ENCODE results near the gene MARCHF6.
A peak's percentile ranks its signal among the peaks of the same experiment; 100 is the strongest.
"Not testable (repeated sequence)": the region's sequence is repeated elsewhere in the genome, so short reads cannot be mapped to it uniquely, and the experiment has no call there.

Gene MARCHF6

DNA sequence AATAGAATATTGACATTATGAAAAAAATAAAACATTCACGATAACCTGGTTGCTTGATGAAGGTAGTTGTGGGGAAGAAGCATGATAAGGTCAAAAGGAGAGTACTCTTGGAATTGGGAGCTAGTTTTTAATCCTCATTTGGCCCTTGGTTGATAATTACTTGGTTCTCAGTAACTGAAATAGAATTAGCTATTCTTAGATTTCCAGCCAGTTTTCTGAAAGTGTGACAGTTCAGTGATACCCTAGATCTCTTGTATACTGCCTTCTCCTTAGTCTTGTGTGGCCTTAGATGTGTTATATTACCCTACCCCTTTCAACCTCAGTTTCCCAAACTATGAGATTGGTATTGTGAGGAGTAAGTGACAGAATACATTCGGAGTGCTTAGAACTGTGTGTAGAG is 17.4 kb downstream of the MARCHF6 start:
- no peak overlapping the region for H3K27ac ChIP-seq

DNA sequence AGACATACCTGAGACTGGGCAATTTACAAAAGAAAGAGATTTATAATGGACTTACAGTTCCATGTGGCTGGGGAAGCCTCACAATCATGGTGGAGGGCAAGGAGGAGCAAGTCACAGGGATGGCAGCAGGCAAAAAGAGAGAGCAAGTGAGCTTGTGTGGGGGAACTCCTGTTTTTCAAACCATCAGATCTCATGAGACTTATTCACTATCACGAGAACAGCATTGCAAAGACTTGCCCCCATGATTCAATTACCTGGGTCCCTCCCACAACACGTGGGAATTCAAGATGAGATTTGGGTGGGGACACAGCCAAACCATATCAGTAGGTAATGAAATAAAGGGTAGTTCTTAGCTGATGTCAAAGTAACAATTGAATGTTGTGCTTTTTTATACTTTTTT is 17.9 kb downstream of the MARCHF6 start:
- not testable (repeated sequence) for H3K27ac ChIP-seq

More for the DNA sequence above, 17.4 kb downstream of the MARCHF6 start:
- TF ChIP-seq, protein P1, sequence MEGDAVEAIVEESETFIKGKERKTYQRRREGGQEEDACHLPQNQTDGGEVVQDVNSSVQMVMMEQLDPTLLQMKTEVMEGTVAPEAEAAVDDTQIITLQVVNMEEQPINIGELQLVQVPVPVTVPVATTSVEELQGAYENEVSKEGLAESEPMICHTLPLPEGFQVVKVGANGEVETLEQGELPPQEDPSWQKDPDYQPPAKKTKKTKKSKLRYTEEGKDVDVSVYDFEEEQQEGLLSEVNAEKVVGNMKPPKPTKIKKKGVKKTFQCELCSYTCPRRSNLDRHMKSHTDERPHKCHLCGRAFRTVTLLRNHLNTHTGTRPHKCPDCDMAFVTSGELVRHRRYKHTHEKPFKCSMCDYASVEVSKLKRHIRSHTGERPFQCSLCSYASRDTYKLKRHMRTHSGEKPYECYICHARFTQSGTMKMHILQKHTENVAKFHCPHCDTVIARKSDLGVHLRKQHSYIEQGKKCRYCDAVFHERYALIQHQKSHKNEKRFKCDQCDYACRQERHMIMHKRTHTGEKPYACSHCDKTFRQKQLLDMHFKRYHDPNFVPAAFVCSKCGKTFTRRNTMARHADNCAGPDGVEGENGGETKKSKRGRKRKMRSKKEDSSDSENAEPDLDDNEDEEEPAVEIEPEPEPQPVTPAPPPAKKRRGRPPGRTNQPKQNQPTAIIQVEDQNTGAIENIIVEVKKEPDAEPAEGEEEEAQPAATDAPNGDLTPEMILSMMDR (conservative IDR thresholded peaks at IDR 0.05) = no peak

DNA sequence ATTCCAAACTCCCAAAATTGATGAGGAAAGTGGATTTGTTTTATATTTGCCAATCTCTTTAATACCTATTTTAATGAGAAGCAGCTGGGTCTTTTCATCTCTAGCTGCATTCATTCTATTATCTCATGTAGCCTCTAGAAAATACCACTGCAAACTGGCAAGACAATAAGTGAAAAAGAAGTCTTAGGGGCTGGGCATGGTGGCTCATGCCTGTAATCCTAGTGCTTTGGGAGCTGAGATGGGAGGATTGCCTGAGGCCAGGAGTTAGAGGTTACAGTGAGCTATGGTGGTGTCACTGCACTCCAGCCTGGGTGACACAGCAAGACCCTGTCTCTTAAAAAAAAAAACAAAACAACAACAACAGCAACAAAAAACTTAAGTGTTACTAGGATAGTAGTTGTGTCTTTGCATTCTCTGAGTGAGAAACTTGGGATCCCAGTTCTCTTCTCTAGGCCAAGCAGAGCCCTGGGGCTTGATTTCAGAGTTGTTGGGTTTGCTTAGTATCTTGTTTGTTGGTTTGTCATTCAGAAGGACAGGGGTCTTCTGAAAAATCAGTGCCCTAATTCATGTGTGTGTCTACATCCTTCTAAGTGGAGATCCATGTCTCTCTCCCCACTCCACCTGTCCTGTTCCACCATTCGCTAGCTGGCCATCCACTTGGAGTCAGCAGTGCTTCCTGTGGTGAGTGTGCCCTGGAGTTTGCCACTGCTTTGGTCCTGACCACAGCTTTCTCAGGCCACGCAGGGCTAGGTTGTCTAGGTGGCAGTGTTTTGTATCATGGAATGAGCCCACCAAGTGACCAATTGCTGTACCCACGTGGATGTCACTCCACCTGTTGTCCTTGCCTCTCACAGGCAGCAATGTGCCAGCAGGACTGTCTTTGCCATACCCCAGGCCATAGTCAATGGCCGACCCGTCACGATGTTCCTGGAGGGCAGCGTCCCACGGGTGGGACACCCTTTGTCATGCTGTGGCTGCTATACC is 19.5 kb downstream of the MARCHF6 start:
- TF ChIP-seq, protein P1 (conservative IDR thresholded peaks at IDR 0.05) = no peak
- H3K27ac ChIP-seq = no peak overlapping the region

DNA sequence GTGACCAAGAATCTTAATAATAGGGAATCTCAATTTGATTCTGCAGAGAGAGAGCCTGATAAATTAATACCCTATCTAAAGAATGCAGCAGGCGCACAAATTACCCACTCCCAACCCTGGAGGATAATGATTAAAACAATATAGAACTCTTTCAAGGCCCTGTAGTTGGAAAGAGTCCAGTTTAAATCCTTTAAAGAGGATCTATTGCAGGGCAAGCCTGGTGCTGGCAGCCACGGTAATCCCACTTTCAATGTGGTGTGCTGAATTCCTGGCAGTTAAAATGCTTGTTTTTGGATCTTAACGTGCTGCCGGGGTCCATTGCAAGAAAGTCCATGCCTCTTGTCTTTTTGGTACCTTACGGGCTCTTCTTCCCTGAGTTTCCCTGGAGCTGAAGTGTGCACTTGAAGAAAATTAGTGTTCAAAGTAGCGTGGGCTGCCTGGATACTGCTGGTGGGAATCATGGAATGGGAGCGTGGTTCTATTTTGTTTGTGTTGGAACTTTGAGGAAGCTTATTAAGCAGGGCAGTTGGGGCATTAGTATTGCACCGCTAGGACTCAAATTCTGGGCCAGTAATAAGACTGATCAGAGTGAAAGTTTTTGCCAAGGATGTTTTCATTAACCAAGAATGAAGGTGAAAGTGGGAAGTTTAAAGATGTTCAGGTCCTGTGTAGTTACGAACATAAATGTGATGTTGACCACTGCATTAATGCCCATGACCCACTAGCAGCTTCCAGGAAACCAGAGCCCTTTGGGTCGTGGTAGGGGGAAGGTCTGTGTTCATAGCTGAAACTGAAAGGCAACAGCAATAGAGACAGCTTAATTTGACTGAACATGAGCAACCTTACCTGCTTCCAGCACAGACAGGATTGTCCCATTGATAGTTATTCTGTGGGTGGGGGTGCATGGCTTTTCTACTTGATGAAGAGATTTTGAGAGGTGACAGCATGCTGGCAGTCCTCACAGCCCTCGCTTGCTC is 20.8 kb downstream of the MARCHF6 start:
- TF ChIP-seq, protein P1 (conservative IDR thresholded peaks at IDR 0.05) = no peak
- 0 out of 2 replicates have a peak overlapping the region, but pooled peaks have one; percentile 7 for H3K27ac ChIP-seq

DNA sequence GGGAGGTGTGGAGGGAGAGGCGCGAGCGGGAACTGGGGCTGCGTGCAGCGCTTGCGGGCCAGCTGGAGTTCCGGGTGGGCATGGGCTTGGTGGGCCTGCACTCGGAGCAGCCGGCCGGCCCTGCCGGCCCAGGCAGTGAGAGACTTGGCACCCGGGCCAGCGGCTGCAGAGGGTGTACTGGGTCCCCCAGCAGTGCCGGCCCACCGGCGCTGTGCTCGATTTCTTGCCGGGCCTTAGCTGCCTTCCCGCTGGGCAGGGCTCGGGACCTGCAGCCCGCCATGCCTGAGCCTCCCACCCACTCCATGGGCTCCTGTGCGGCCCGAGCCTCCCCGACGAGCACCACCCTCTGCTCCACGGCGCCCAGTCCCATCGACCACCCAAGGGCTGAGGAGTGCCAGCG is 21.7 kb downstream of the MARCHF6 start:
- not testable (repeated sequence) for H3K27ac ChIP-seq

DNA sequence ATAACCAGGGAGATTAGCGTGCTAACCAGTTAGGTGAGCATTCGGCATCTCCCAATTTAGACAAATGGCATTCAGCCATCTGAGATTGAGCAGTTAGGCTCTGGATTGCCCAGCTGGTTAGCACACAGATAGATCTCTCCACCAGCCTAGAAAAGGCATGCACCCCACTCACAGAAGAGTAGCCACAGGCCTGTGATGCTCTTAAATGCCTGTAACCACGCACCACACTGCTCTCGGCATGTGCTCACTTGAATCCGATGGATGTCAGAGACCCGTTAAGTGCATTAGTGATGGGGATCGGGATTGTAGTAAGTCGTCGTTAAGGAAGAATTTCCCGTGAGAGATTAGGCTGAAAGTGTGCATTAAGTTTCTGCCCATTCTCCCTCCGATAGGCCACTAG is 23.0 kb downstream of the MARCHF6 start:
- TF ChIP-seq, protein P1 (conservative IDR thresholded peaks at IDR 0.05) = no peak
- peak overlapping the region; percentile 4; the same call in 1 of the 2 replicates for H3K27ac ChIP-seq

DNA sequence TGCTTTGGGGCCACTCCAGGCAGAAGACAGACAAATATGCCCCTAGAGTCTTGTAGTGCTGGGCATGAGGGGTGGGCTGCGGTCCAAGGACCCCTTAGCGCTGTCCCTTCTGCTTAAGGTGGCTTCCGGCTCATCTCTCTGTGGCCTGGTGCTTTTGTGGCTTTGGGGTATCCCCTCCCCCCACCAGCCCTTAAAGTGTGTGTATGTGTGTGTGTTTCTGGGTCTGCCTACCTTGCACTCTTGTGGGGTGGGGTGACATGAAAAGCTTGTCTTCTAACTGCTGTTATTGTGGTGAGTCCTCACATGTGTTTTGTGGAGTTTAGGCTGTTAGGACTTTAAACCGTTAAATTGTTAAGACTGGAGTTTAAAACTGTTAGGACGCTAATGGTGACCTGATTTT is 23.6 kb downstream of the MARCHF6 start:
- TF ChIP-seq, protein P1 (conservative IDR thresholded peaks at IDR 0.05) = no peak
- no peak overlapping the region for H3K27ac ChIP-seq

DNA sequence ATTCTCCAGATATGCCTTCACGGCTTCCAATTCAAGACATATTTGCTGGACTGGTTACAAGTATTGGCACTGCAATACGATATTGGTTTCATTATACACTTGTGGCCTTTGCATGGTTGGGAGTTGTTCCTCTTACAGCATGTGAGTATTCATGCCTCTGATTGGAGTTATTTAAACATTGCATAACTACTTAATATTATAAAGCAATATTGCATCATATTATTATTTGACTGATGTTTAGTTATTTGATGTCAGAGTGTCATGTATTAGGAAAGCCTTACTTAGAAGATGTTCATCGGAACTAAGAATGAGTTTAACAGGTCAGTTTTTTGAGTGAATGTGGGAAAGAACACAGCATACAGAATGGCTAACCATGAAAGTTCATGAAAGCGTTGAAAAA is 28.3 kb downstream of the MARCHF6 start:
- H3K27ac ChIP-seq = no peak overlapping the region
- TF ChIP-seq, protein P1 (conservative IDR thresholded peaks at IDR 0.05) = no peak

All from VCaP (cell line).